GM19025 (cell line): ENCODE measurements around the gene SPHK2.

Experiments used
- ATAC-seq: cut with Tn5 transposase; IDR thresholded peaks from one replicate; pipeline ENCODE4 v1.9.1; 2021; ENCODE audit warnings: mild to moderate bottlenecking, low read depth, moderate library complexity; ENCODE audit not compliant: unreplicated experiment

Gene SPHK2

DNA sequence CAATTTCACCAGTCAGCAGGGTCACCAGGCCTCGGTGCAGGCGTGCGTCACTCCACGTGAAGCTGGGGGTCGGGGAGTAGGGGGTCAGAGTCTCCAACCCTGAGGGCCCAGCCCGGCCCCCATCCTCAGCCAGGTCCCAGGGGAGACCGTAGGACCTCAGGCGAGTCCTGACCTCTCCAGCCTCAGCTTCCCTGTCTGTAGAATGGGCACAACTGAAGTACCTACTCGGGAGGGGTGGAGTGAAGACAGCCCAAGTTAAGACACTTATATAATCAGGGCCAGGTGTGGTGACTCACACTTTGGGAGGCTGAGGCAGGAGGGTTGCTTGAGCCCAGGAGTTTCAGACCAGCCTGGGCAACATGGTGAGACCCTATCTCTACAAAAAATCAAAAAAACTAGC, 15.5 kb upstream of the SPHK2 start:
- no peak for ATAC-seq

GRCh38 chr19:48606463-48607358, 12.6 kb upstream of the SPHK2 start, which contains the start of gene SPACA4:
Gene SPACA4, plus strand, starts transcription at chr19:48606742. Its CDS starts 237 bp downstream, at chr19:48606979.
- no peak for ATAC-seq

- ATAC-seq = no peak
Observed at GRCh38 chr19:48607359-48607755, 11.9 kb upstream of the SPHK2 start.

DNA sequence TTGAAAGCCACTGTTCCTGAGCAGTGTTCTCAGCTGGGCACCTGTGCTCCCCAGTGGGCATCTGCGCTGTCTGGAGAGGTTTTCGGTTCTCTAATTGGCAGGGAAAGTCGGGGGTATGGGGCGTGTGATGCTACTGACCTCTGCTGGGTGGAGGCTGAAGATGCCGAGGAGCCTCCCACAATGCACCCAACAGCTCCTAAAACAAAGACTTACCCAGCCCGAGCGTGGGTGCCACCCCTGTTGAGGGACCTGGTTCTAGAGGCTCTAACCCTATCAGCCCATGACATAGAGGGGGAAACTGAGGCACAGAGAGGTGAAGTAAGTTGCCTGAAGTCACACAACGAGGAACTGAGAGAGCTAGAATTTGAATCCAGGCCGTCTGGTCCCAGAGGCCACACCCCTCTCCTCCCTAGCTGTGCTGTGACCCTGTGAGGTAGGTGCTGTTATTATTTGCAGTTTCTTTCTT, 10.5 kb upstream of the SPHK2 start:
- ATAC-seq = no peak

GRCh38 chr19:48609571-48610108, 9.7 kb upstream of the SPHK2 start:
- no peak for ATAC-seq

GRCh38 chr19:48611872-48612271, 7.4 kb upstream of the SPHK2 start:
- no peak for ATAC-seq

DNA sequence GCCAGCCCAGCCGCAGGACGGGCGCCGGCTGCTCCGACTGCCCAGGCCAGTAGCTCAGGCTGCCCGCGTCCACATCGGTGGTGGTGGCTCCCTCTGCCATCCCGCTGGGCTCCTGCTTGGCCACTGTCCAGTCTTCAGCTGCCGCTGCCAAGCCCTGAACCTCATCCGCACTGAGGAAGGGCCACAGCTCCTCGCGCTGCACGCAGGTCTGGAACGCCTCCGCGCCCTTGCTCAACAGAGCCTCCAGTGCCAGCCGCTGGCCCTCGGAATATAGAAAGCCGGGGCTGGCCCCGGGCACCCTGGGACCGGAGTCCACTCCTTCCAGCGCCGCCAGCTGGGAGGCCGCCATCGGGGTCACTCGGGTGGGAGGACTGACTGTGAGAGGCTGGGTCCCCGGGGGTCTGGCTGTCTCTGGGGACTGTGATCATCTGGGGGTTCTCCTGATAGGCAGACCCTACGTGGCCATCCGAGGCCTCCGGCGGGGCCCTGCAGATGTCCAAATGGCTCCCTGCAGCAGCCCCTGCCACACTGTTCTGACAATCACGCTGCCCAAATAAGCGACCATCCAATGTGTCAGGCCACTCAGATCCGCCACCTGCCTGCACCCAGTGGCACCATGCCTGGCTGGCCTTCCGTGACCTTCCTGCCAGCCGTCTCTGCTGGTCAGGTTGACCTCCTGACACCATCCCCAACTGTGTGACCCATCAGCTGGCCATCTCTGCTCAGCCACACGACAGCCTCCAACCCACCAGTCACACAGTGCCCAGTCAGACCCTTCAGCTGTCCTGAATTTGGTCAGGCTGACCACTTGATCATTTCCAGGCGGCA, 6.1 kb upstream of the SPHK2 start:
- no peak for ATAC-seq

DNA sequence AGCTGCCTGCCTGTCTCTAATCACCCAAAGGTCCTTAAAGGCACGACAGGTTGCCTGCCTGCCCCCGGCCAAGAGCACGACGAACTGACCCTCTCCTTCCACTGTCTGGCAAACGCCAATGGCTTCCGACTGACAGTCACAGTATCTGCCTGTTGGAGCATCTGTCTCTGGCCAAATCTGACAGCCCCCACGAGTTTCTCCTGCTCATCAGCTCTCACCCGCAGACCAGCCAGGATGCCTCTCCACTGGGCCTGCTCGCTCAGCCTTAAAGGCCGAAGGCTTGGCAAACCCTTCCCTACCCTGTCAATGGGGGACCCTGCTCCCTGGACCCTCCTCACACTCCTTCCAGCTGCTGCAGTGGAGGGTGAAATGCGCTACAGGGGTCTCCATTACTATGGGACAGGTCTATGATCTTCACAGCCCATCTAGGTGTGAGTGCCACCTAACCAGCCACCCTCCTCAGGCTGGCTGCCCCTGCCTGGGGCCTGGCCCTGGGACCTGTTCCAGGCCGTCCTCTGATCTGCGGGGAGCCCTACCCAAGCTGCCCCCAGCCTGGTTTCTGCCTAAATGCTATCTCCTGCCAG, 5.4 kb upstream of the SPHK2 start:
- no peak for ATAC-seq

DNA sequence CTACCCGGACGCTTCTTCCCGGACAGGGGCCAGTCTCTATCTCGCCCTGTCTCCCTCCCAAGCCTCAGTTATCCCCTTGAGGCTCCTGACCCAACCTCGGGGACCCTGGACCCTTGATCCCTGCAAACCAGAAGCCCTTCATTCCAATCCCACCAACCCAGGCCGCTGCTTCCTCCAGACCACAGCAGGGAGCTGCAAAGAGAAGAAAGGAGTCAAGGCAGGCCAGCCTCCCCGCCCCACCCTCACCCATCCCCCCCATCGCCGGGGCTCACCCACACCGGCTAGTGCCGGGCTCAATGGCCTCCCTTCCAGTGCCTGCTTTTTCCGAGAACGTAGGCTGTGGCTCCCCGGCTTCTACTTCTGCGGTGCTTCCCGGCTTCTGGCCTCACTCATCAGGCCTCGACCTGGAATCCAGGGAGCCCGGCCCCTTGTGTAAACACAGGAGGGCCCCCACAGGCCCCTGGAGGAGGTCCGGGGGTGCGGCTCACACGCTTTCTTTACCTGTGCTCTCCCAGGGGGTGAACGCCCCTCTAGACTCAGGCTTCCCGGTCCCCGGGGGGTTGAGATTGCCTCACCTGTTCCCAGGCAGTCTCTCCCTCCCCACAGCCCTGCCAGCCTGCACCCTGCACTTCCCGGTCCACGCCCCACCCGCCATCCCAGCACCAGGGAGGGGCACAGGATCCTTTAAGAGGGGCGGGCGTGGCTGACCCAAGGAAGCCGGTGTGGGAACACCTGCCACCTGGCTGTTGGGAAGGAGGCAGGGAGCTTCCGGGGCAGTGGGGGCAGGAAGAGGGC, 4.7 kb upstream of the SPHK2 start, which contains the start of gene FAM83E:
Gene FAM83E (minus strand): TSS at position 641 of the 795 bp plus-strand sequence. CDS start 1,704 bp downstream, outside the sequence.
- no peak for ATAC-seq

- no peak for ATAC-seq
Observed at GRCh38 chr19:48615231-48616040, 3.9 kb upstream of the SPHK2 start.

GRCh38 chr19:48616041-48616436, 3.3 kb upstream of the SPHK2 start:
- ATAC-seq = no peak

DNA sequence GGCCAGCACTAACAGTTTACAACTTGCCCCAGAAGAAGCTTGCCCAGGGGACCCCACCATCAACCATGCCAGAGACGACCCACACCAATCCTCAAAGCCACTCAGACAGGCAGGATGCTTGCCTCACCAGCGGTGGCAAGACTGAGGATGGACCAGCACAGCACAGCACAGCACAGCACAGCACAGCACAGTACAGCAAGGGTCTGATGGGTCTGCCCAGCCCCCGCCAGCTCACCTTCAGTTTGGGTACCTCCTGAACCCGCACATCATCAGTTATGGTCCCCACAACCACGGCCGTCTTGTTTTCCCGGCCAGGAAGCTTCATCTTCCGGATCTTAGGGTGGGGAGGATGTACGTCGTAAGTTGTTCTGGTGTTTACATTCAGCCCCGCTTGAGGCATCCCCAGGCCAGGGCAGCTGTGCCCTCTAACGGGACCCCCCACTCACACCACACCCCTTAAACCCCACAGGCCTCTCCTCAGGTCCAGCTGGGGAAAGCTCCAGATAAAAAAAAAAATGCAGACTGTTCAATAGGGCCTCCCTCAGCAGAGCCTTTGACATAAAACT, 2.7 kb upstream of the SPHK2 start:
- no peak for ATAC-seq

GRCh38 chr19:48617146-48617937, 2.0 kb upstream of the SPHK2 start:
- no peak for ATAC-seq

- ATAC-seq = no peak
Observed at GRCh38 chr19:48618278-48618915, 909 bp upstream of the SPHK2 start.

DNA sequence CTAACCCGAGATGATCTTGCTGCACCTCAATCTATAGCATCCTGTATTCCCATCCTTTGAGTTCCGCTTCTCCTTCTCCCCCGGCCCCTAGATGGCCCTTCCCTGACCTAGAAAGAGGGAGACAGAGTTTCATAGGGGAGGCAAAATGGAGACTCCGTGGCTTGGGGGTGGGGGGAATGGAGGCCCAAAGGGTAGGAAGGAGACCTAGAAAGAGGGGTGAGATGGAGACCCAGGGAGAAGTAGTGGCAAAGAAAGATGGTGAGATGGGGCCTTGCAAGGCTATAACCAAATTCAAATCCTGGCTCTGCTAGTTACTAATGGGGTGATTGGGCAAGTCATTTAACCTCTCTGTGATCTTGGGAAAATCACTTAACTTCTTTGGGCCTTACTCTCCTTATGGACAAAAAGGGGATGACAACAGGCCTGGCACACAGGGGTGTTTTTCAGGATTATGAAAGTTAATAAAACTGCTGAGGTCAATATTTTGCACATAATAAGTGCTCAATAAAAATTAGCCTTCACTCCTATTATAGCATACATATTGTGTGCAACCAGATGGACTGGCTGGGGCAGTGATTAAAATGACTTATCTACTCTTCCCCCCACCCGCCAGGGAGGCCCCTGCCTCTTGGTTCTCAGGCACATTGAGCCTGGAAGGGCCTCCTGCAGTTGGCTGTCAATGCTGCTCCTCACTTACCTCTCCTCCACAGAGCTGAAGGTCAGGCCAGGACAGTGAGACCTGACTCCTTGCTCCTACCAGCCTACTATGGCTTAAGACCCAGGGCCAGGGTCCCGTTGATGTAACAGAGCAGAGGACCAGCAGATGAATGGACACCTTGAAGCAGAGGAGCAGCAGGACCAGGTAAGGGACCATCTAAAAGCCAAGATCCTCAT, 633 bp downstream of the SPHK2 start:
- no peak for ATAC-seq

GRCh38 chr19:48623556-48624066, 4.3 kb downstream of the SPHK2 start:
- ATAC-seq = no peak
